ENCODE data around the gene CC2D2A. TPM values are rescaled to one million over a fixed set of nuclear protein-coding genes. Genes with fewer than 3 reads are reported as not detected.

Gene CC2D2A
- polyA plus RNA-seq (ENCODE audit: insufficient read length in 3 of 3) = 10 to 100 TPM; 54.3 to 58.9 (median 54.9) TPM

- peak in 2 of 3 donors; percentile 43 to 44 for DNase-seq (ENCODE audit: low read depth in 3 of 3, low spot score in 2 of 3)
Measured at GRCh38 chr4:15469402-15470127, at the start of gene CC2D2A. Gene CC2D2A (plus strand): TSS chr4:15469882. CDS start chr4:15475933, 6,051 bp downstream.

- no peak for DNase-seq (ENCODE audit: low read depth in 3 of 3, low spot score in 2 of 3)
Measured at GRCh38 chr4:15420642-15421041, 49.0 kb upstream of the CC2D2A start.

GRCh38 chr4:15423285-15423711 is 46.4 kb upstream of the CC2D2A start:
- no peak for DNase-seq (ENCODE audit: low read depth in 3 of 3, low spot score in 2 of 3)

- no peak for DNase-seq (ENCODE audit: low read depth in 3 of 3, low spot score in 2 of 3)
Measured at GRCh38 chr4:15425520-15425919, 44.2 kb upstream of the CC2D2A start.

- DNase-seq (ENCODE audit: low read depth in 3 of 3, low spot score in 2 of 3) = no peak
Measured at GRCh38 chr4:15427161-15427560, 42.5 kb upstream of the CC2D2A start.

GRCh38 chr4:15427701-15428100 is 42.0 kb upstream of the CC2D2A start, which contains the start of gene C1QTNF7:
Gene C1QTNF7 (plus strand): TSS chr4:15428033. CDS start chr4:15435744, 7,711 bp downstream.
- no peak for DNase-seq (ENCODE audit: low read depth in 3 of 3, low spot score in 2 of 3)

- no peak for DNase-seq (ENCODE audit: low read depth in 3 of 3, low spot score in 2 of 3)
Measured at GRCh38 chr4:15428611-15429010, 41.1 kb upstream of the CC2D2A start.

- no peak for DNase-seq (ENCODE audit: low read depth in 3 of 3, low spot score in 2 of 3)
Measured at GRCh38 chr4:15434091-15434490, 35.6 kb upstream of the CC2D2A start.

GRCh38 chr4:15434676-15435075 is 35.0 kb upstream of the CC2D2A start:
- no peak for DNase-seq (ENCODE audit: low read depth in 3 of 3, low spot score in 2 of 3)

- DNase-seq (ENCODE audit: low read depth in 3 of 3, low spot score in 2 of 3) = peak in 1 of 3 donors; percentile 27
Measured at GRCh38 chr4:15436513-15436912, 33.2 kb upstream of the CC2D2A start.

- DNase-seq (ENCODE audit: low read depth in 3 of 3, low spot score in 2 of 3) = no peak
Measured at GRCh38 chr4:15438939-15439524, 30.6 kb upstream of the CC2D2A start.

- no peak for DNase-seq (ENCODE audit: low read depth in 3 of 3, low spot score in 2 of 3)
Measured at GRCh38 chr4:15443371-15444160, 26.1 kb upstream of the CC2D2A start.

GRCh38 chr4:15444276-15444675 is 25.4 kb upstream of the CC2D2A start:
- DNase-seq (ENCODE audit: low read depth in 3 of 3, low spot score in 2 of 3) = no peak

GRCh38 chr4:15444879-15445547 is 24.7 kb upstream of the CC2D2A start:
- no peak for DNase-seq (ENCODE audit: low read depth in 3 of 3, low spot score in 2 of 3)

GRCh38 chr4:15451181-15451865 is 18.4 kb upstream of the CC2D2A start:
- no peak for DNase-seq (ENCODE audit: low read depth in 3 of 3, low spot score in 2 of 3)

GRCh38 chr4:15451866-15452765 is 17.6 kb upstream of the CC2D2A start:
- DNase-seq (ENCODE audit: low read depth in 3 of 3, low spot score in 2 of 3) = no peak

- DNase-seq (ENCODE audit: low read depth in 3 of 3, low spot score in 2 of 3) = no peak
Measured at GRCh38 chr4:15455290-15455689, 14.4 kb upstream of the CC2D2A start.

GRCh38 chr4:15457406-15458201 is 12.1 kb upstream of the CC2D2A start:
- DNase-seq (ENCODE audit: low read depth in 3 of 3, low spot score in 2 of 3) = peak in 2 of 3 donors; percentile 36 to 62
